Neural cell (in vitro differentiated cells): ENCODE data around the gene PRELID1. TPM values are rescaled to one million over a fixed set of nuclear protein-coding genes. Genes with fewer than 3 reads are reported as not detected.

ENCODE experiments used
- H2AFZ ChIP-seq: fragments of 200-600, 300-800 bp; sonication (generic), shearing (Covaris generic); 2 replicates; pipeline ENCODE4 v1.6.0; 2014; ENCODE audit warnings: low read depth, mild to moderate bottlenecking, antibody characterized with exemption, low read length, moderate library complexity
- H3F3A ChIP-seq: fragments of 200-600 bp; shearing (Covaris generic); 2 replicates; pipeline ENCODE4 v1.6.1; 2016; ENCODE audit warnings: mild to moderate bottlenecking, moderate library complexity, mixed read lengths, antibody characterized with exemption, low read length; ENCODE audit not compliant: insufficient read depth, poor library complexity, severe bottlenecking
- H3K27ac ChIP-seq: fragments of 200-600, 300-800 bp; sonication (generic), shearing (Covaris generic); 2 replicates; pipeline ENCODE4 v1.5.1; 2014; ENCODE audit warnings: mild to moderate bottlenecking, low read length, moderate library complexity
- H3K27me3 ChIP-seq: fragments of 300-800, 200-600 bp; sonication (generic), shearing (Covaris generic); 2 replicates; pipeline ENCODE4 v1.6.0; 2014; ENCODE audit warnings: mild to moderate bottlenecking, low read depth, low read length, moderate library complexity; ENCODE audit not compliant: insufficient read depth
- H3K36me3 ChIP-seq: fragments of 300-800, 200-600 bp; sonication (generic), shearing (Covaris generic); 2 replicates; pipeline ENCODE4 v1.5.1; 2014; ENCODE audit warnings: mild to moderate bottlenecking, antibody characterized with exemption, low read length, moderate library complexity; ENCODE audit not compliant: insufficient read depth
- H3K4me2 ChIP-seq: fragments of 300-800, 200-600 bp; sonication (generic), shearing (Covaris generic); 2 replicates; pipeline ENCODE4 v1.6.0; 2014; ENCODE audit warnings: mild to moderate bottlenecking, low read length
- H3K4me3 ChIP-seq: fragments of 300-800, 200-600 bp; sonication (generic), shearing (Covaris generic); 2 replicates; pipeline ENCODE4 v1.5.1; 2014; ENCODE audit warnings: mild to moderate bottlenecking, low read length, moderate library complexity
- H3K79me2 ChIP-seq: fragments of 200-600 bp; shearing (Covaris generic); replicated peaks from 2 replicates; pipeline ENCODE4 v1.6.0; 2014; ENCODE audit warnings: mild to moderate bottlenecking, low read length, moderate library complexity; ENCODE audit not compliant: insufficient read depth
- H3K9ac ChIP-seq: fragments of 300-800, 200-600 bp; sonication (generic), shearing (Covaris generic); 2 replicates; pipeline ENCODE4 v1.6.1; 2016; ENCODE audit warnings: mild to moderate bottlenecking, low read length, mixed read lengths
- H3K9me2 ChIP-seq: fragments of 200-600 bp; shearing (Covaris generic); 2 replicates; pipeline ENCODE4 v1.6.1; 2016; ENCODE audit warnings: mild to moderate bottlenecking, low read length, mixed read lengths; ENCODE audit not compliant: insufficient read depth
- H3K9me3 ChIP-seq: fragments of 200-600, 300-800 bp; sonication (generic), shearing (Covaris generic); 2 replicates; pipeline ENCODE4 v1.6.1; 2016; ENCODE audit warnings: mild to moderate bottlenecking, mixed run types, low read length, moderate library complexity, mixed read lengths
- H4K20me1 ChIP-seq: fragments of 200-600 bp; shearing (Covaris generic); 2 replicates; pipeline ENCODE4 v1.6.1; 2016; ENCODE audit warnings: mild to moderate bottlenecking, mixed run types; ENCODE audit not compliant: insufficient read depth
- EP300 ChIP-seq: fragments of 450-650 bp; conservative IDR thresholded peaks from 2 replicates; pipeline ENCODE4 v1.6.1; 2014; ENCODE audit warnings: antibody characterized with exemption, mild to moderate bottlenecking, moderate library complexity; ENCODE audit not compliant: poor library complexity, severe bottlenecking
- EZH2 ChIP-seq: fragments of 200-600, 300-800 bp; shearing (Covaris generic), sonication (generic); IDR thresholded peaks from 2 replicates; pipeline ENCODE4 v1.6.1; 2014; ENCODE audit warnings: antibody characterized with exemption, low read length, borderline replicate concordance, mild to moderate bottlenecking; ENCODE audit not compliant: insufficient read depth, poor library complexity, severe bottlenecking
- MXI1 ChIP-seq: fragments of 450-650 bp; conservative IDR thresholded peaks from 2 replicates; pipeline ENCODE4 v1.6.1; 2014; ENCODE audit warnings: antibody characterized with exemption, mild to moderate bottlenecking; ENCODE audit not compliant: poor library complexity, severe bottlenecking
- POLR2AphosphoS5 ChIP-seq: IDR thresholded peaks from 2 replicates; pipeline ENCODE4 v1.6.1; 2012
- RAD21 ChIP-seq: fragments of 450-650 bp; conservative IDR thresholded peaks from 2 replicates; pipeline ENCODE4 v1.6.1; 2014; ENCODE audit warnings: antibody characterized with exemption, mild to moderate bottlenecking, moderate library complexity
- SMC3 ChIP-seq: fragments of 450-650 bp; conservative IDR thresholded peaks from 2 replicates; pipeline ENCODE4 v1.6.1; 2014; ENCODE audit warnings: antibody characterized with exemption, mild to moderate bottlenecking, moderate library complexity; ENCODE audit not compliant: poor library complexity
- TAF1 ChIP-seq: IDR thresholded peaks from 2 replicates; pipeline ENCODE4 v1.6.1; 2012; ENCODE audit warnings: low read depth
- polyA plus RNA-seq: library from polyadenylated mRNA; depleted of rRNA; stranded (reverse); fragments of >200 nt; gene quantifications from 2 replicates; pipeline ENCODE4 v1.2.3, GENCODE V29; 2014
- TF ChIP-seq, protein P1 (sequence below): IDR thresholded peaks from 2 replicates; pipeline ENCODE4 v1.6.1; 2012; ENCODE audit warnings: borderline replicate concordance
- TF ChIP-seq, protein P2 (sequence below): fragments of 450-650 bp; IDR thresholded peaks from 2 replicates; pipeline ENCODE4 v1.5.1; 2014; ENCODE audit warnings: antibody characterized with exemption, mild to moderate bottlenecking, moderate library complexity; ENCODE audit not compliant: poor library complexity, severe bottlenecking

PRELID1 gene
- polyA plus RNA-seq, 1 donor from 2014 or later = 133 TPM

DNA sequence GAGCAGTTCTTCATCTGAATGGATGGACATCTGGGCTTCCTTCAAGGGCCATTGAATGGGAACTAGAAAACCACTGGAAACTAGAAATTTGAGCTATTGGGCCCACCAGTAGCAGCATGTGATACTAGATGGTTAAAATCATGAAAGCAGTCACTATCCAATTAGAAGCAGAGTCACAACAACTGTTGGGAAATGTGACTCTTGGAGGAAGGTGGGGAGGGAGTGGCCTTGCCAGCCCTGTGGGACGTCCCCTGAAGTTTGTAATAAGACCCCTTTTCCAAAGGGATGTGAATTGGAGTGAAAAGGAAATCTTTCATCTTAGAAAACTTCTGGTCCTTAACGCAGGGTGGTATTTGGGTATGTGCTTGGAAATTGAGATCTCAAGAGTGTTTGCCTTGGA lies 5.7 kb upstream of the PRELID1 start (continued):
- TF ChIP-seq POLR2AphosphoS5 = no peak

DNA sequence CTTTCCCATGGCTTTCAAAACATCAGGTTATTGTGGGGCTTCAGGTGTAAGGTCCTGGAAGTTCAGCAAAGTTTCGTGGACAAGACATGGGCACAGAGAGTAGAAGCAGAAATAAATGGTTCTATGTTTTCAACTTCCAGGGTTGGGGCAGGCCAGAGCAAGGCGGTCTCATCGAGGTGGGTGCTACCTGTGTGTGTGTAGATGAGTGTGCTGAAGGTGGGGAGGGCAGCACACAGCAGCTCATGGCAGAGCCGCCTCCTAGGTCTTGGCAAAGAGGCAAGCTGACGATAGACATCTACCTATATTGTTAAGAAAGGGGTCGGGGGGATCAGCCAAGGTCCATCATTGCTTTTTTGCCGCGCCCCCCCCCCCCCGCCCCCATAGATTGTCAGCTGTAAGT lies 3.9 kb upstream of the PRELID1 start:
- Histone ChIP-seq H3K4me3 (no peak overlapping the region), H3K27me3 (no peaks in the 10 kb centered on the region), H3K79me2 (peaks cover 12% of the 10 kb centered on the region), H3K9me3 (no peaks in the 10 kb centered on the region), H3K4me2 (no peak overlapping the region), H3K9ac (no peak overlapping the region), H2AFZ (no peak overlapping the region), H3K9me2 (no peaks in the 10 kb centered on the region), H3F3A (no peaks in the 10 kb centered on the region), H3K27ac (no peak overlapping the region), H4K20me1 (no peaks in the 10 kb centered on the region), H3K36me3 (no peaks in the 10 kb centered on the region)
- no peak for TF ChIP-seq POLR2AphosphoS5
- no peak for TF ChIP-seq EZH2
- TF ChIP-seq SMC3 = no peak
- TF ChIP-seq, protein P1, sequence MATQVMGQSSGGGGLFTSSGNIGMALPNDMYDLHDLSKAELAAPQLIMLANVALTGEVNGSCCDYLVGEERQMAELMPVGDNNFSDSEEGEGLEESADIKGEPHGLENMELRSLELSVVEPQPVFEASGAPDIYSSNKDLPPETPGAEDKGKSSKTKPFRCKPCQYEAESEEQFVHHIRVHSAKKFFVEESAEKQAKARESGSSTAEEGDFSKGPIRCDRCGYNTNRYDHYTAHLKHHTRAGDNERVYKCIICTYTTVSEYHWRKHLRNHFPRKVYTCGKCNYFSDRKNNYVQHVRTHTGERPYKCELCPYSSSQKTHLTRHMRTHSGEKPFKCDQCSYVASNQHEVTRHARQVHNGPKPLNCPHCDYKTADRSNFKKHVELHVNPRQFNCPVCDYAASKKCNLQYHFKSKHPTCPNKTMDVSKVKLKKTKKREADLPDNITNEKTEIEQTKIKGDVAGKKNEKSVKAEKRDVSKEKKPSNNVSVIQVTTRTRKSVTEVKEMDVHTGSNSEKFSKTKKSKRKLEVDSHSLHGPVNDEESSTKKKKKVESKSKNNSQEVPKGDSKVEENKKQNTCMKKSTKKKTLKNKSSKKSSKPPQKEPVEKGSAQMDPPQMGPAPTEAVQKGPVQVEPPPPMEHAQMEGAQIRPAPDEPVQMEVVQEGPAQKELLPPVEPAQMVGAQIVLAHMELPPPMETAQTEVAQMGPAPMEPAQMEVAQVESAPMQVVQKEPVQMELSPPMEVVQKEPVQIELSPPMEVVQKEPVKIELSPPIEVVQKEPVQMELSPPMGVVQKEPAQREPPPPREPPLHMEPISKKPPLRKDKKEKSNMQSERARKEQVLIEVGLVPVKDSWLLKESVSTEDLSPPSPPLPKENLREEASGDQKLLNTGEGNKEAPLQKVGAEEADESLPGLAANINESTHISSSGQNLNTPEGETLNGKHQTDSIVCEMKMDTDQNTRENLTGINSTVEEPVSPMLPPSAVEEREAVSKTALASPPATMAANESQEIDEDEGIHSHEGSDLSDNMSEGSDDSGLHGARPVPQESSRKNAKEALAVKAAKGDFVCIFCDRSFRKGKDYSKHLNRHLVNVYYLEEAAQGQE = no peak
- TF ChIP-seq, protein P2, sequence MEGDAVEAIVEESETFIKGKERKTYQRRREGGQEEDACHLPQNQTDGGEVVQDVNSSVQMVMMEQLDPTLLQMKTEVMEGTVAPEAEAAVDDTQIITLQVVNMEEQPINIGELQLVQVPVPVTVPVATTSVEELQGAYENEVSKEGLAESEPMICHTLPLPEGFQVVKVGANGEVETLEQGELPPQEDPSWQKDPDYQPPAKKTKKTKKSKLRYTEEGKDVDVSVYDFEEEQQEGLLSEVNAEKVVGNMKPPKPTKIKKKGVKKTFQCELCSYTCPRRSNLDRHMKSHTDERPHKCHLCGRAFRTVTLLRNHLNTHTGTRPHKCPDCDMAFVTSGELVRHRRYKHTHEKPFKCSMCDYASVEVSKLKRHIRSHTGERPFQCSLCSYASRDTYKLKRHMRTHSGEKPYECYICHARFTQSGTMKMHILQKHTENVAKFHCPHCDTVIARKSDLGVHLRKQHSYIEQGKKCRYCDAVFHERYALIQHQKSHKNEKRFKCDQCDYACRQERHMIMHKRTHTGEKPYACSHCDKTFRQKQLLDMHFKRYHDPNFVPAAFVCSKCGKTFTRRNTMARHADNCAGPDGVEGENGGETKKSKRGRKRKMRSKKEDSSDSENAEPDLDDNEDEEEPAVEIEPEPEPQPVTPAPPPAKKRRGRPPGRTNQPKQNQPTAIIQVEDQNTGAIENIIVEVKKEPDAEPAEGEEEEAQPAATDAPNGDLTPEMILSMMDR = no peak
- no peak for TF ChIP-seq RAD21
- no peak for TF ChIP-seq EP300
- no peak for TF ChIP-seq TAF1
- no peak for TF ChIP-seq MXI1

DNA sequence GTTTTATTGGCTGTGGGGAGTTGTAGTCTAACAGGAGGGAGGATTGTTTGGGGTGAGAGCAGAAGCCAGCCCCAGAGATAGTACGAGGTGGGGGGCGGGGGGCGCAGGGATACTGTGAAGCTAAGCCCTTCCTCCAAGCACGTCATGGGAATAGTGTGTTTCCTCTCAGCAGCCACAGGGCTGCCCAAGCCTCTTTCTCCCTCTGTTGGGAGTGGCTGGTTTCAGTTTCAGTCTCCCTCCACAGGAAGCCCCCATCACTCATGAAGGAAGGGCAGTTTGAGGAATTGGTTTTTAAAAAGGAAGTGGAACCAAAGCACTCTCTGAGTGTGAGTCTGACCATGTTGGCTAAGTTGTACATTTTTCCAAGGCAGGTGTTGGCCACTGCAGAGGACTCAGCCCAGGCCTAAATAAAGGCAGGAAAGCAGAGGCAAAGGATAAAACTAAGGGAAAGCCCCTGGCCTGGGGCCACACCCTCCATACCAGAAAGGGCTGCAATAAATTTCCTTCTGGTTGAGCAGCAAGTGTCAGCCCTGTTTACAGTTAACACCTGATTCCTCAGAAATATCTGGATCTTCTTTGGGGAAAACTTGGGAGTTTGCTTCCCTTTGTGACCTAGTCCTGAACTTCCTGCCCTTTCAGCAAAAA lies 3.2 kb upstream of the PRELID1 start:
- Histone ChIP-seq H3K4me2 (no peak overlapping the region), H4K20me1 (no peaks in the 10 kb centered on the region), H3K27ac (no peak overlapping the region), H3K79me2 (peaks cover 16% of the 10 kb centered on the region), H3K9me3 (no peaks in the 10 kb centered on the region), H3K4me3 (no peak overlapping the region), H2AFZ (no peak overlapping the region), H3F3A (no peaks in the 10 kb centered on the region), H3K9ac (no peak overlapping the region), H3K36me3 (no peaks in the 10 kb centered on the region), H3K27me3 (no peaks in the 10 kb centered on the region), H3K9me2 (no peaks in the 10 kb centered on the region)
- TF ChIP-seq, protein P1 = no peak
- TF ChIP-seq RAD21 (no peak), MXI1 (no peak), TAF1 (no peak), EP300 (no peak), EZH2 (no peak), SMC3 (no peak), POLR2AphosphoS5 (no peak)
- TF ChIP-seq, protein P2 = no peak
